HUES6 (cell line): Measurements from ENCODE around the gene VWA7.

Experiments used
- H3K27ac ChIP-seq: 2 replicates; pipeline ENCODE4 v1.7.0; 2013; ENCODE audit warnings: low read depth, mild to moderate bottlenecking, low read length, inconsistent platforms
- H3K27me3 ChIP-seq: 2 replicates; pipeline ENCODE4 v1.6.1; 2013; ENCODE audit warnings: low read length; ENCODE audit not compliant: control insufficient read depth, insufficient read depth
- H3K36me3 ChIP-seq: 2 replicates; pipeline ENCODE4 v1.6.1; 2013; ENCODE audit warnings: low read length; ENCODE audit not compliant: control insufficient read depth, insufficient read depth
- H3K4me1 ChIP-seq: 2 replicates; pipeline ENCODE4 v1.6.1; 2013; ENCODE audit warnings: low read length; ENCODE audit not compliant: control insufficient read depth, insufficient read depth
- H3K4me3 ChIP-seq: 2 replicates; pipeline ENCODE4 v1.5.1; 2013; ENCODE audit warnings: low read depth, low read length
- H3K9ac ChIP-seq: one replicate; pipeline ENCODE4 v1.6.1; 2013; ENCODE audit warnings: mild to moderate bottlenecking, low read length
- H3K9me3 ChIP-seq: 2 replicates; pipeline ENCODE4 v1.6.1; 2013; ENCODE audit warnings: low read depth, low read length; ENCODE audit not compliant: control insufficient read depth, insufficient read depth

VWA7 gene

GRCh38 chr6:31734247-31734820 is 42.8 kb downstream of the VWA7 start:
- H3K9ac ChIP-seq = peak overlapping the region; percentile 78
- no peaks in the 10 kb centered on the region for H3K9me3 ChIP-seq
- no peaks in the 10 kb centered on the region for H3K27me3 ChIP-seq
- H3K36me3 ChIP-seq = peaks cover 36% of the 10 kb centered on the region
- peak overlapping the region; percentile 82 for H3K4me3 ChIP-seq
- H3K27ac ChIP-seq = peak overlapping the region; percentile 66; the same call in 1 of the 2 replicates
- H3K4me1 ChIP-seq = peaks cover 37% of the 10 kb centered on the region

GRCh38 chr6:31733734-31734133 is 43.4 kb downstream of the VWA7 start:
- peak overlapping the region; percentile 66; the same call in 1 of the 2 replicates for H3K27ac ChIP-seq
- H3K4me1 ChIP-seq = peaks cover 40% of the 10 kb centered on the region
- H3K9ac ChIP-seq = no peak overlapping the region
- no peaks in the 10 kb centered on the region for H3K27me3 ChIP-seq
- H3K9me3 ChIP-seq = no peaks in the 10 kb centered on the region
- peak overlapping the region; percentile 82; the same call in 1 of the 2 replicates for H3K4me3 ChIP-seq
- H3K36me3 ChIP-seq = peaks cover 36% of the 10 kb centered on the region

GRCh38 chr6:31732029-31732428 is 45.1 kb downstream of the VWA7 start:
- Histone ChIP-seq H3K27me3 (no peaks in the 10 kb centered on the region), H3K9ac (no peak overlapping the region), H3K36me3 (peaks cover 45% of the 10 kb centered on the region), H3K4me1 (peaks cover 27% of the 10 kb centered on the region), H3K4me3 (no peak overlapping the region), H3K27ac (no peak overlapping the region), H3K9me3 (no peaks in the 10 kb centered on the region)

GRCh38 chr6:31730631-31731086 is 46.5 kb downstream of the VWA7 start:
- Histone ChIP-seq H3K36me3 (peaks cover 58% of the 10 kb centered on the region), H3K4me3 (peak overlapping the region; percentile 98), H3K9ac (no peak overlapping the region), H3K27me3 (no peaks in the 10 kb centered on the region), H3K27ac (no peak overlapping the region), H3K9me3 (no peaks in the 10 kb centered on the region), H3K4me1 (peaks cover 22% of the 10 kb centered on the region)

- no peaks in the 10 kb centered on the region for H3K27me3 ChIP-seq
- H3K9ac ChIP-seq = peak overlapping the region; percentile 82
- H3K27ac ChIP-seq = peak overlapping the region; percentile 69; the same call in 1 of the 2 replicates
- peaks cover 61% of the 10 kb centered on the region for H3K36me3 ChIP-seq
- H3K4me1 ChIP-seq = peaks cover 22% of the 10 kb centered on the region
- peak overlapping the region; percentile 98 for H3K4me3 ChIP-seq
- no peaks in the 10 kb centered on the region for H3K9me3 ChIP-seq
Measured at GRCh38 chr6:31729979-31730630, 47.0 kb downstream of the VWA7 start.

GRCh38 chr6:31729515-31729978 is 47.6 kb downstream of the VWA7 start:
- Histone ChIP-seq H3K9me3 (no peaks in the 10 kb centered on the region), H3K4me1 (peaks cover 22% of the 10 kb centered on the region), H3K36me3 (peaks cover 63% of the 10 kb centered on the region), H3K27ac (peak overlapping the region; percentile 69; the same call in 1 of the 2 replicates), H3K27me3 (no peaks in the 10 kb centered on the region), H3K9ac (peak overlapping the region; percentile 82), H3K4me3 (peak overlapping the region; percentile 98)

- H3K4me1 ChIP-seq = peaks cover 16% of the 10 kb centered on the region
- H3K9ac ChIP-seq = peak within 1 kb of the TSS; percentile 82
- H3K27ac ChIP-seq = peak within 1 kb of the TSS; percentile 69; the same call in 1 of the 2 replicates
Measured at GRCh38 chr6:31728767-31729514, 48.2 kb downstream of the VWA7 start, which contains the start of gene DDAH2. Gene DDAH2, minus strand, starts transcription at chr6:31729299. Its CDS starts 138 bp downstream, at chr6:31729161.

GRCh38 chr6:31727717-31728671 is 49.1 kb downstream of the VWA7 start:
- peak overlapping the region; percentile 98 for H3K4me3 ChIP-seq
- no peaks in the 10 kb centered on the region for H3K27me3 ChIP-seq
- no peaks in the 10 kb centered on the region for H3K9me3 ChIP-seq
- H3K27ac ChIP-seq = no peak overlapping the region
- no peak overlapping the region for H3K9ac ChIP-seq
- peaks cover 48% of the 10 kb centered on the region for H3K36me3 ChIP-seq
- H3K4me1 ChIP-seq = peaks cover 16% of the 10 kb centered on the region

More at GRCh38 chr6:31728767-31729514, 48.2 kb downstream of the VWA7 start, which contains the start of gene DDAH2:
- peak within 1 kb of the TSS; percentile 98 for H3K4me3 ChIP-seq
- H3K36me3 ChIP-seq = peaks cover 58% of the 10 kb centered on the region
- H3K9me3 ChIP-seq = no peaks in the 10 kb centered on the region
- H3K27me3 ChIP-seq = no peaks in the 10 kb centered on the region

- peaks cover 16% of the 10 kb centered on the region for H3K4me1 ChIP-seq
- no peak overlapping the region for H3K27ac ChIP-seq
- peaks cover 43% of the 10 kb centered on the region for H3K36me3 ChIP-seq
- no peak overlapping the region for H3K4me3 ChIP-seq
- H3K9me3 ChIP-seq = no peaks in the 10 kb centered on the region
- H3K9ac ChIP-seq = no peak overlapping the region
- H3K27me3 ChIP-seq = no peaks in the 10 kb centered on the region
Measured at GRCh38 chr6:31727034-31727716, 50.0 kb downstream of the VWA7 start.
